GM23248 (cell line): ENCODE measurements around the gene TOMM70. TPM values are rescaled to one million over a fixed set of nuclear protein-coding genes. Genes with fewer than 3 reads are reported as not detected.
"Not testable (repeated sequence)": the region's sequence is repeated elsewhere in the genome, so short reads cannot be mapped to it uniquely, and the experiment has no call there.

Experiments used
- DNase-seq: peaks from one replicate; pipeline ENCODE4 v3.0.0-alpha.2; 2015
- H2AFZ ChIP-seq: fragments of 200-600 bp; sonication (generic); 2 replicates; pipeline ENCODE4 v1.6.1; 2016; ENCODE audit warnings: antibody characterized with exemption
- H3F3A ChIP-seq: fragments of 200-600 bp; sonication (generic); 2 replicates; pipeline ENCODE4 v1.6.1; 2016; ENCODE audit warnings: mild to moderate bottlenecking, antibody characterized with exemption, mixed run types; ENCODE audit not compliant: insufficient read depth
- H3K27ac ChIP-seq: fragments of 200-600 bp; sonication (generic); 2 replicates; pipeline ENCODE4 v1.5.1; 2016; ENCODE audit warnings: mild to moderate bottlenecking
- H3K27me3 ChIP-seq: fragments of 200-600 bp; sonication (generic); replicated peaks from 2 replicates; pipeline ENCODE4 v1.6.1; 2016; ENCODE audit warnings: mild to moderate bottlenecking; ENCODE audit not compliant: insufficient read depth
- H3K36me3 ChIP-seq: fragments of 200-600 bp; sonication (generic); 2 replicates; pipeline ENCODE4 v1.6.1; 2016; ENCODE audit warnings: low read depth, mild to moderate bottlenecking
- H3K4me1 ChIP-seq: fragments of 200-600 bp; sonication (generic); 2 replicates; pipeline ENCODE4 v1.6.1; 2016; ENCODE audit warnings: mild to moderate bottlenecking; ENCODE audit not compliant: insufficient read depth
- H3K4me2 ChIP-seq: fragments of 200-600 bp; sonication (generic); one replicate; pipeline ENCODE4 v1.6.1; 2016; ENCODE audit warnings: mild to moderate bottlenecking; ENCODE audit not compliant: unreplicated experiment
- H3K4me3 ChIP-seq: fragments of 200-600 bp; sonication (generic); 2 replicates; pipeline ENCODE4 v1.5.1; 2016; ENCODE audit warnings: mild to moderate bottlenecking
- H3K79me2 ChIP-seq: fragments of 200-600 bp; sonication (generic); 2 replicates; pipeline ENCODE4 v1.6.1; 2016; ENCODE audit warnings: mild to moderate bottlenecking; ENCODE audit not compliant: insufficient read depth
- H3K9ac ChIP-seq: fragments of 200-600 bp; sonication (generic); 2 replicates; pipeline ENCODE4 v1.6.1; 2016; ENCODE audit warnings: mild to moderate bottlenecking
- H3K9me2 ChIP-seq: fragments of 200-600 bp; sonication (generic); 2 replicates; pipeline ENCODE4 v1.6.1; 2016; ENCODE audit warnings: mixed run types, mild to moderate bottlenecking, moderate library complexity; ENCODE audit not compliant: insufficient read depth
- H3K9me3 ChIP-seq: fragments of 200-600 bp; sonication (generic); one replicate; pipeline ENCODE4 v1.6.1; 2017; ENCODE audit warnings: low read depth
- H4K20me1 ChIP-seq: fragments of 200-600 bp; sonication (generic); 2 replicates; pipeline ENCODE4 v1.6.0; 2016; ENCODE audit not compliant: insufficient read depth
- EZH2 ChIP-seq: fragments of 200-600 bp; sonication (generic); IDR thresholded peaks from 2 replicates; pipeline ENCODE4 v1.6.1; 2018; ENCODE audit warnings: antibody characterized with exemption, mild to moderate bottlenecking; ENCODE audit not compliant: insufficient read depth, poor library complexity, severe bottlenecking
- EZH2phosphoT487 ChIP-seq: fragments of 200-600 bp; sonication (generic); IDR thresholded peaks from 2 replicates; pipeline ENCODE4 v1.6.1; 2018; ENCODE audit warnings: antibody characterized with exemption, moderate library complexity, mild to moderate bottlenecking, low read depth; ENCODE audit not compliant: insufficient read depth
- WGBS, 2 experiments: methylation state at CpG; one replicate each; pipeline ENCODE4 v1.1.6; 2015 to 2017; ENCODE audit warnings: low lambda C conversion rate in 2 of 2, low coverage in 1 of 2; ENCODE audit errors: missing lambda C conversion rate in 2 of 2; 5-methylcytosine and 5-hydroxymethylcytosine counted together
- in situ Hi-C: fragments of 300-500 bp; cut with MboI; formaldehyde crosslinking; loops from 2 replicates; pipeline ENCODE4 v1.15.0; 2020
- polyA plus RNA-seq: library from polyadenylated mRNA; unstranded; fragments of >200 nt; fragmentation: Nextera tagmentation; extraction: Ambion mirVana; gene quantifications from 2 replicates; pipeline ENCODE4 v1.2.1, GENCODE V29; 2016
- total RNA-seq: library from RNA; depleted of rRNA; stranded (reverse); fragments of >200 nt; shearing (Covaris generic); gene quantifications from 2 replicates; pipeline ENCODE4 v1.2.3, GENCODE V29; 2014; rRNA removed

The TOMM70 gene
- 42.2 and 50.7 TPM in 2 replicates for total RNA-seq
- 18.8 and 21.5 TPM in 2 replicates for polyA plus RNA-seq

GRCh38 chr3:100400780-100401673 is at the start of gene TOMM70, which contains the start of gene LNP1:
TSS of gene TOMM70 (minus strand) at chr3:100401089. CDS start at chr3:100400949, 140 bp downstream.
TSS of gene LNP1 (plus strand) at chr3:100401539. CDS start at chr3:100429730, 28,191 bp downstream.
- 1% methylated on average over 50 to 64 of the region's 64 CpGs for WGBS, 2 experiments
- Histone ChIP-seq H3K4me1 (peaks cover 37% of the 10 kb centered on the region), H3K4me2 (peak within 1 kb of the TSS; percentile 100), H3K36me3 (no peaks in the 10 kb centered on the region), H3F3A (peaks cover 10% of the 10 kb centered on the region; the same call in 1 of the 2 replicates), H3K9me3 (no peaks in the 10 kb centered on the region), H3K79me2 (peaks cover 84% of the 10 kb centered on the region), H3K9me2 (no peaks in the 10 kb centered on the region), H3K27me3 (no peaks in the 10 kb centered on the region), H3K27ac (peak within 1 kb of the TSS; percentile 99), H2AFZ (peak within 1 kb of the TSS; percentile 86), H4K20me1 (no peaks in the 10 kb centered on the region), H3K9ac (peak within 1 kb of the TSS; percentile 98), H3K4me3 (peak within 1 kb of the TSS; percentile 93)
- in situ Hi-C loops: no loop called here
- no peak for TF ChIP-seq EZH2phosphoT487
- no peak for TF ChIP-seq EZH2
- peak; percentile 99 for DNase-seq

GRCh38 chr3:100449214-100449613 is 48.3 kb upstream of the TOMM70 start:
- Histone ChIP-seq H3F3A (no peaks in the 10 kb centered on the region), H3K27me3 (no peaks in the 10 kb centered on the region), H4K20me1 (no peaks in the 10 kb centered on the region), H3K79me2 (no peaks in the 10 kb centered on the region), H3K27ac (no peak overlapping the region), H3K9me2 (no peaks in the 10 kb centered on the region), H3K4me3 (no peak overlapping the region), H2AFZ (no peak overlapping the region), H3K4me2 (no peak overlapping the region), H3K36me3 (no peaks in the 10 kb centered on the region), H3K9ac (no peak overlapping the region), H3K4me1 (no peaks in the 10 kb centered on the region), H3K9me3 (no peaks in the 10 kb centered on the region)
- no peak for DNase-seq
- in situ Hi-C loops: no loop called here
- TF ChIP-seq EZH2phosphoT487 (no peak), EZH2 (no peak)
- WGBS, 2 experiments: 94 to 98% methylated on average over 2 of the region's 2 CpGs

- no peaks in the 10 kb centered on the region for H3F3A ChIP-seq
- WGBS, 2 experiments: 96 to 97% methylated on average over 1 of the region's 1 CpG
- in situ Hi-C loops: no loop called here
Observed at GRCh38 chr3:100448079-100448478, 47.2 kb upstream of the TOMM70 start.

GRCh38 chr3:100447067-100447466 is 46.2 kb upstream of the TOMM70 start:
- in situ Hi-C loops, H3K9me3 ChIP-seq, H2AFZ ChIP-seq, H3K9ac ChIP-seq, H4K20me1 ChIP-seq, H3K27ac ChIP-seq, H3K27me3 ChIP-seq, H3K79me2 ChIP-seq, H3K4me3 ChIP-seq, H3K4me1 ChIP-seq, H3K9me2 ChIP-seq, H3F3A ChIP-seq, H3K36me3 ChIP-seq, DNase-seq, H3K4me2 ChIP-seq: not testable (repeated sequence)
- WGBS, 2 experiments: 88 to 96% methylated on average over 3 of the region's 3 CpGs

More at GRCh38 chr3:100448079-100448478, 47.2 kb upstream of the TOMM70 start:
- Histone ChIP-seq H3K4me2 (no peak overlapping the region), H3K9me2 (no peaks in the 10 kb centered on the region), H3K27ac (no peak overlapping the region), H3K27me3 (no peaks in the 10 kb centered on the region), H2AFZ (no peak overlapping the region), H3K79me2 (no peaks in the 10 kb centered on the region), H3K4me3 (no peak overlapping the region), H4K20me1 (no peaks in the 10 kb centered on the region), H3K4me1 (no peaks in the 10 kb centered on the region), H3K9ac (no peak overlapping the region), H3K36me3 (no peaks in the 10 kb centered on the region), H3K9me3 (no peaks in the 10 kb centered on the region)
- TF ChIP-seq EZH2: no peak
- no peak for TF ChIP-seq EZH2phosphoT487
- no peak for DNase-seq
